Hepatocyte (in vitro differentiated cells): Measurements from ENCODE around the gene ANKLE2. TPM values are rescaled to one million over a fixed set of nuclear protein-coding genes. Genes with fewer than 3 reads are reported as not detected.
"Not testable (repeated sequence)": the region's sequence is repeated elsewhere in the genome, so short reads cannot be mapped to it uniquely, and the experiment has no call there.

ENCODE experiments used
- DNase-seq: peaks from one replicate; pipeline ENCODE4 v3.0.0-alpha.2; 2016; ENCODE audit warnings: low spot score
- H2AFZ ChIP-seq: fragments of 200-600 bp; sonication (generic); 2 replicates; pipeline ENCODE4 v1.6.0; 2016; ENCODE audit warnings: antibody characterized with exemption, mild to moderate bottlenecking
- H3K27ac ChIP-seq: fragments of 200-600 bp; sonication (generic); 2 replicates; pipeline ENCODE4 v1.5.1; 2016; ENCODE audit warnings: mild to moderate bottlenecking
- H3K27me3 ChIP-seq: fragments of 200-600 bp; sonication (generic); 2 replicates; pipeline ENCODE4 v1.6.1; 2016
- H3K36me3 ChIP-seq: fragments of 200-600 bp; sonication (generic); replicated peaks from 2 replicates; pipeline ENCODE4 v1.5.1; 2016; ENCODE audit warnings: low read depth; ENCODE audit not compliant: insufficient read depth
- H3K4me1 ChIP-seq: fragments of 200-600 bp; sonication (generic); 2 replicates; pipeline ENCODE4 v1.5.1; 2016; ENCODE audit warnings: mild to moderate bottlenecking, moderate library complexity; ENCODE audit not compliant: insufficient read depth
- H3K4me2 ChIP-seq: fragments of 200-600 bp; sonication (generic); 2 replicates; pipeline ENCODE4 v1.6.0; 2016
- H3K4me3 ChIP-seq: fragments of 200-600 bp; sonication (generic); 2 replicates; pipeline ENCODE4 v1.5.1; 2016; ENCODE audit warnings: mild to moderate bottlenecking
- H3K79me2 ChIP-seq: fragments of 200-600 bp; sonication (generic); 2 replicates; pipeline ENCODE4 v1.6.0; 2017; ENCODE audit warnings: mild to moderate bottlenecking
- H3K9me2 ChIP-seq: fragments of 200-600 bp; sonication (generic); replicated peaks from 2 replicates; pipeline ENCODE4 v1.6.0; 2017; ENCODE audit warnings: mild to moderate bottlenecking; ENCODE audit not compliant: insufficient read depth
- H3K9me3 ChIP-seq: fragments of 200-600 bp; sonication (generic); 2 replicates; pipeline ENCODE4 v1.5.1; 2016; ENCODE audit warnings: low read depth, mild to moderate bottlenecking
- H4K20me1 ChIP-seq: fragments of 200-600 bp; sonication (generic); 2 replicates; pipeline ENCODE4 v1.6.0; 2016; ENCODE audit warnings: mild to moderate bottlenecking; ENCODE audit not compliant: insufficient read depth, poor library complexity, severe bottlenecking
- CTCF ChIP-seq: fragments of 200-600 bp; sonication (generic); IDR thresholded peaks from 2 replicates; pipeline ENCODE4 v1.5.1; 2016; ENCODE audit warnings: antibody characterized with exemption, mild to moderate bottlenecking; ENCODE audit not compliant: poor library complexity
- EZH2 ChIP-seq: fragments of 200-600 bp; sonication (generic); IDR thresholded peaks from 2 replicates; pipeline ENCODE4 v1.6.1; 2016; ENCODE audit warnings: antibody characterized with exemption, mild to moderate bottlenecking, borderline replicate concordance
- EZH2phosphoT487 ChIP-seq: fragments of 200-600 bp; sonication (generic); IDR thresholded peaks from one replicate; pipeline ENCODE4 v1.6.1; 2018; ENCODE audit warnings: antibody characterized with exemption, mild to moderate bottlenecking, low read depth, moderate library complexity; ENCODE audit not compliant: unreplicated experiment, severe bottlenecking
- WGBS: methylation state at CpG from one replicate; pipeline ENCODE4 v1.1.6; 2016; ENCODE audit warnings: low lambda C conversion rate; ENCODE audit errors: missing lambda C conversion rate; 5-methylcytosine and 5-hydroxymethylcytosine counted together
- polyA plus RNA-seq: library from polyadenylated mRNA; unstranded; fragments of >200 nt; fragmentation: Nextera tagmentation; extraction: Ambion mirVana; gene quantifications from 2 replicates; pipeline ENCODE4 v1.2.1, GENCODE V29; 2016
- total RNA-seq: library from RNA; depleted of rRNA; stranded (reverse); fragments of >200 nt; gene quantifications from 2 replicates; pipeline ENCODE4 v1.2.3, GENCODE V29; 2014

ANKLE2 gene
- total and polyA plus RNA-seq, 2 experiments from 2014 or later = 45.3 to 70.3 TPM

- no peak for TF ChIP-seq EZH2phosphoT487
- no peak for TF ChIP-seq CTCF
- no peak for TF ChIP-seq EZH2
- no peak overlapping the region for H2AFZ ChIP-seq
- no peak overlapping the region for H3K27ac ChIP-seq
- H3K4me2 ChIP-seq = no peak overlapping the region
- H3K27me3 ChIP-seq = no peaks in the 10 kb centered on the region
- H3K36me3 ChIP-seq = no peaks in the 10 kb centered on the region
- no peaks in the 10 kb centered on the region for H3K9me3 ChIP-seq
- H3K9me2 ChIP-seq = no peaks in the 10 kb centered on the region
- H3K4me1 ChIP-seq = no peaks in the 10 kb centered on the region
- DNase-seq = no peak
- no peaks in the 10 kb centered on the region for H4K20me1 ChIP-seq
- no peaks in the 10 kb centered on the region for H3K79me2 ChIP-seq
- WGBS = 99% methylated on average over 10 of the region's 10 CpGs
- H3K4me3 ChIP-seq = no peak overlapping the region
These were observed 61.3 kb downstream of the ANKLE2 start for GRCh38 chr12:132700212-132700822.

- H3K36me3 ChIP-seq = no peaks in the 10 kb centered on the region
- no peaks in the 10 kb centered on the region for H3K9me2 ChIP-seq
- H2AFZ ChIP-seq = no peak overlapping the region
- H3K27ac ChIP-seq = no peak overlapping the region
- H4K20me1 ChIP-seq = no peaks in the 10 kb centered on the region
- H3K9me3 ChIP-seq = no peaks in the 10 kb centered on the region
- no peaks in the 10 kb centered on the region for H3K79me2 ChIP-seq
- DNase-seq = no peak
- no peaks in the 10 kb centered on the region for H3K27me3 ChIP-seq
- H3K4me3 ChIP-seq = no peak overlapping the region
- no peak for TF ChIP-seq EZH2phosphoT487
- no peak for TF ChIP-seq EZH2
- TF ChIP-seq CTCF = no peak
- 88% methylated on average over 5 of the region's 5 CpGs for WGBS
- no peak overlapping the region for H3K4me2 ChIP-seq
- no peaks in the 10 kb centered on the region for H3K4me1 ChIP-seq
These were observed 63.3 kb downstream of the ANKLE2 start for GRCh38 chr12:132698341-132698740.

GRCh38 chr12:132695431-132695830 lies 66.2 kb downstream of the ANKLE2 start:
- no peak overlapping the region for H3K27ac ChIP-seq
- H4K20me1 ChIP-seq = no peaks in the 10 kb centered on the region
- H3K27me3 ChIP-seq = no peaks in the 10 kb centered on the region
- H3K36me3 ChIP-seq = no peaks in the 10 kb centered on the region
- no peaks in the 10 kb centered on the region for H3K9me3 ChIP-seq
- no peaks in the 10 kb centered on the region for H3K9me2 ChIP-seq
- no peak overlapping the region for H3K4me3 ChIP-seq
- H3K79me2 ChIP-seq = no peaks in the 10 kb centered on the region
- no peak overlapping the region for H2AFZ ChIP-seq
- no peak for TF ChIP-seq EZH2phosphoT487
- no peak for TF ChIP-seq CTCF
- H3K4me1 ChIP-seq = no peaks in the 10 kb centered on the region
- H3K4me2 ChIP-seq = no peak overlapping the region
- WGBS = 92% methylated on average over 12 of the region's 12 CpGs
- no peak for DNase-seq

GRCh38 chr12:132694888-132695287 lies 66.7 kb downstream of the ANKLE2 start:
- H2AFZ ChIP-seq, H3K9me2 ChIP-seq, H3K9me3 ChIP-seq, H3K27ac ChIP-seq, DNase-seq, H3K79me2 ChIP-seq, H4K20me1 ChIP-seq, H3K4me3 ChIP-seq, H3K27me3 ChIP-seq, H3K36me3 ChIP-seq, H3K4me1 ChIP-seq, H3K4me2 ChIP-seq: not testable (repeated sequence)
- 96% methylated on average over 3 of the region's 3 CpGs for WGBS

- H3K9me2 ChIP-seq, H3K27ac ChIP-seq, DNase-seq, H4K20me1 ChIP-seq, H3K36me3 ChIP-seq, H3K4me2 ChIP-seq, H3K4me3 ChIP-seq, H3K9me3 ChIP-seq, H2AFZ ChIP-seq, H3K79me2 ChIP-seq, H3K4me1 ChIP-seq, H3K27me3 ChIP-seq: not testable (repeated sequence)
- WGBS = 93% methylated on average over 3 of the region's 3 CpGs
These were observed 69.6 kb downstream of the ANKLE2 start for GRCh38 chr12:132692030-132692429.
